CD4-positive, alpha-beta T cell treated with Interferon gamma for 1 hour (primary cell): ENCODE data around the gene CYP27B1.

ENCODE experiments used
- DNase-seq: peaks from one replicate; pipeline ENCODE4 v3.0.0-alpha.2; 2020

CYP27B1 gene

GRCh38 chr12:57765003-57765697 lies 1.7 kb downstream of the CYP27B1 start:
- peak; percentile 31 for DNase-seq

- no peak for DNase-seq
Observed at GRCh38 chr12:57764662-57765002, 2.2 kb downstream of the CYP27B1 start.

DNA sequence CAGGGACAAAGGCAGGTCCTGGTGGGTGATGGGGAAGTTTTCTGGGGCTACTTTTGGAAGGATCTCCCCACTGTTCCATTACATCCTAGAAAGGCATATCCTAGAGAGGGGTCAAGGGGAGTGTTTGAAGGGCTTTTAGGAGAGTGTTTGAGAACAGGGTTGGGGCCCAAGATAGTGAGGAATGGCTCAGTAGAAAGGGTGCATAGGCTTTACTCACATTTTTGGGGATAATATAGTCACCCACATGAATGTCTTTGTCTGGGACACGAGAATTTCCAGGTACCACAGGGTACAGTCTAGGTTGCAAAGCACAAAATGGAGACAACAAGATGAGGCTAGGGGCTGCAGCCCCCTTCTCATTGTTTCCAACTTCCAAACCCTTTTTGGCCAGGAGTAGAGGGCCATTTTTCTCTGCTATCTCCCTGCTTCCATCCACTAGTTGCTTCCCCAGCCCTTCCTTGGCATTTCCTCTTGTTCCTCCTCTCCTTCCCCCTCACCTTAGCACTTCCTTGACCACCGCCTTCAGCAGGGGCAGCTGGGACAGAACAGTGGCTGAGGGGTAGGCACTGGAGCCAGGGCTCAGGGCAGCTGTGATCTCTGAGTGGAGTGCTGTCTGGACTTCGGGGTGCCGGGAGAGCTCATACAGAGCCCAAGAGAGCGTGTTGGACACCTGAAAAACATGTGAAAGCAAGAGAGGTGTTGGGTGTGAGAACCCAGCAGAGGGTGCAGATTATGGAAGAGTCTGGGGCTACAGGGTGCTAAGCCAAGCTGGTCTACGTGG lies 2.8 kb downstream of the CYP27B1 start:
- no peak for DNase-seq

- DNase-seq, result no peak
Observed at GRCh38 chr12:57762463-57762862, 4.4 kb downstream of the CYP27B1 start.

DNA sequence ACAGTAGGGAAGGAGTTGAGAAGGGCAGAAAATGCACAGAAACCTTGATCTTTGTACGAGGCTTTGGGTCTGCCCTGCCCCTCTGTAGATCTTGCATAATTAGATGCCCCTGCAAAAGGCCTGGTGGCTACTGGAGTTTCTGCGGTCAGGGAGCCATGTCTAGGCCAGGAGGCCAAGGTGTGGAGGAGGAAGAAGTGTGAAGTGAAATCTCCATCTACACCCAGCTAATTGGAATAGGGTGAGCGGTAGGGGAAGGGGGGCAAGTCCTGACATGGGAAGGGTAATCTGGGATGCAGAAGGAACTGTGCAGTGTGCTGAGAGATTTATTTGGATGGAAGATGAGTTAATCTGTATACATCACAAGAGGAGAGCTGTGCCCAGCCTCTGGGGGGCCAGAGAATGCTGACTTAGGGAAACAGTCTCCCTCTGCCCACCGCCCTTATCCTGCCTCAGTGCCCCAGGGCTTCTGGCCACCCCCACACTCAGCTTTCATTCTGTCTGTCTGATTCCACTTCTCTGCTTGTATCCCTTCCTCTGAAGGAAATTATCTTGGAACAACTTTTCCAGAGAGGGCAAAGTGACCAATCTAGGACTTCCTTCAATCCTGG lies 5.4 kb downstream of the CYP27B1 start:
- no peak for DNase-seq

- no peak for DNase-seq
Observed at GRCh38 chr12:57760347-57760982, 6.4 kb downstream of the CYP27B1 start.

DNA sequence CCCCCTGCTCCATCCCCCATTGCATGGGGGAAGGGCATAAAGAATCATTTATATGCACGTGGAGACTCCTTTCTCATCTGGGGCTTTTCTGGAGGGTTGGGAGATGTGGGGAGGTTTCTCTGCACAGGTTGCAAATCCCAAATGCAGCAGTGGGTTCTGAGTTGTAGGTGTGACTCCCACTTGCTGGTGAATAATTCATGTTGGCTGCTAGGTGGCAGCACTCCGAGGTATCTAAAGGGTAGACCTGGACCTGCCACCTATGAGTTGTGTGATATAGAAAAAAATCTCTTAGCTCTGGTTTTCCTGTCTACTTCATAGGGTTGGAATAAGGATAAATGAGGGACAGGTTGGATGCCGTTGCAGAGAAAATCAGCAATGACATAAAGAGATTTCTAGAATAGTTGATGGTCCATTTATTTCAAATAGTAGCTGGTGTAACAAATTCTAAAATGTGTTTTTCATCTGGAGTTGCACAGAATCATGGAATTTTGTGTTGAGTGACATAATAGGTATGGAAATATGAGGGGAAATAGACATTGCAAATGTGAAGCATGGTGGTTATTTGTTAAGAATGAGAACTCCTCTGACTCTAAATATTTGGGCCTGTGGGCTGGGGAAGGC lies 7.4 kb downstream of the CYP27B1 start:
- DNase-seq, result peak; percentile 47

- DNase-seq, result no peak
Observed at GRCh38 chr12:57758552-57759359, 8.1 kb downstream of the CYP27B1 start.

DNA sequence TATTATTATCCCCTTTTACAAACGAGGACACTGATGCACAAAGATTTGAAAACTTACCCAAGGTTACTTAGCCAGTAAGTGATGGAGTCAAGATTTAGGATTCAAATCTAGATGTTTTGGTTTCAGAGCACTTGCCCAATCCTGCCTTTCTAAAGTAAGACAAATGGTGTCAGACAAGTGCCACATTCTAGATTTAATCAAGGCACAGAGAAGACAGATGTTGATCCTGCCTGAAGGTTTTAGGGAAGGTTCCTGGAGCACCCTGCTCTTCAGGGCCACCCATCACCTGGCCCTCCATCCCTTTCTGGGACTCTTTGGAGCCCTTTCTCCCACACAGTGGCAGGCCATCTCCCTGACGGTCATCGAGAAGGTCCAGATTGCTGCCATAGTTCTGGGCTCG lies 9.1 kb downstream of the CYP27B1 start:
- no peak for DNase-seq

DNA sequence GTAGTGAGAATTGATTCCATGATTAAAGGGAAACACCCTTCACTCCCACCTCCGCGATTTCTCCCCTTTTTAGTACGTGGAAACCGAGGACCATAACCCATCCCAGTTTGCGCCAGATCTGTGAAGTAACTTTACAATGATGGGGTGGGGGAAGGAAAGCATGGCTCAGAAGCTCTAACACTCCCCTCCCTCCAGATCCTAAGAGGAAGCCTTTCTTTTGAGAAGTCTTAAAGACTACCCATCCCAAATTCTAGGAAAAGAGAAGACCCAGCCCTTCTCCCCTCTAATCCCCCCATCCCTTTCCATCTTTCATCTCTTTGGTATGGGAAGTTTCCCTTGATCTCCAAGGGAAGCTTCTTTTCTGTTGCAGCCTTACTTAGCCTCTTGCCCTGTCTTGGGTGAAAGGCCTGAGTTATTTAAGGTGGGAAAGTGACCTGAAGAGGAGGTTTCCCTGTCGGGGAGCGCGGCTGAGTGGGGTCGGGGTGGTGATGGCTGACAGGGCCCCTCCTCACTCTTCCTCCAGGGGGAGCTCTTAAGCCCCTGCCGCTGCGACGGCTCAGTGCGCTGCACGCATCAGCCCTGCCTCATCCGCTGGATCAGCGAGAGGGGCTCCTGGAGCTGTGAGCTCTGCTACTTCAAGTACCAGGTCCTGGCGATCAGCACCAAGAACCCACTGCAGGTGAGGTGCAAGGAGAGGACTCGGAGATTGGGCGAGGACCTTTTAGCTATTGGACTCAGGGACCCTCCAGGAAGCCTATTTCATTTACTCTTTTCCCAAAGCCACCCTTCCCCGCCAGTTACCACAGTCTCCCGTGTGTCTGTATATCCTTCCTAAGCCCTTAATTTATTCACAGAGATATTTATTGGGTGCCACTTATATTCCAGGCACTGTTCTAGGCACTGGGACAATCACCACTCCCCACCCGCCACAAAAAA lies 10.2 kb downstream of the CYP27B1 start:
- peak; percentile 64 for DNase-seq

DNA sequence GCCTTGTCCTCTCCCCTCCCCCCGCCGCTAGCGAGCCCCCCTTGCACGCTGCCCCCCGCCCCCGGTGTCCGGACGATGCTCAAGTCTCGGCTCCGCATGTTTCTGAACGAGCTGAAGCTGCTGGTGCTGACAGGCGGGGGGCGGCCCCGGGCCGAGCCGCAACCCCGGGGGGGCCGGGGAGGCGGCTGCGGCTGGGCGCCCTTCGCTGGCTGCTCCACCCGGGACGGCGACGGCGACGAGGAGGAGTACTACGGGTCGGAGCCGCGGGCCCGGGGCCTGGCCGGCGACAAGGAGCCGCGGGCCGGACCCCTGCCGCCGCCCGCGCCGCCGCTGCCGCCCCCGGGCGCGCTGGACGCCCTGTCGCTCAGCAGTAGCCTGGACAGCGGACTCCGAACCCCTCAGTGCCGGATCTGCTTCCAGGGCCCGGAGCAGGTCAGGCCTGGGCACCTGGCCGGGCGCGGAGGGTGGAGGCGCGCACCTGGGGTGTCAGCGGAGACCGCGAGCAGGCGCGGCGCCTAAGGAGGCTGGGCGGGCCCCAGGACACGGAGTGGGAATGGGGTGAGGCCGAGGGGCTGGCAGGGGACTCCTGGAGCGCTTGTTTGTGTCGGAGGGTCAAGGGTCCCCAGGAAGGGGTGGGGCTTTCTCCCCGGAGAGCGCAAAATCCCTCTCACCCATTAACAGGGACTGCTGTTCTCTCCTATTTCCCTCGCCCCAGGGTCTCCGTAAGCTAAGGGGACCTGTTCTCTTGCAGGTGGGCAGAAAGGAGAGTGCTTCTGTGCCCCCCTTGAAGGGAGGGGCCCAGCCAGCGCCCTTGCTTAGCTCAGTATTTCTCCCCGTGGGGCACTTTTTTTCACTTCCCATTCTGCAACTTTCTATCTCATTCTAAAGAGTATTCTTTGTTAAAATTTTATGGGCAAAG lies 11.2 kb downstream of the CYP27B1 start:
- peak; percentile 38 for DNase-seq

DNA sequence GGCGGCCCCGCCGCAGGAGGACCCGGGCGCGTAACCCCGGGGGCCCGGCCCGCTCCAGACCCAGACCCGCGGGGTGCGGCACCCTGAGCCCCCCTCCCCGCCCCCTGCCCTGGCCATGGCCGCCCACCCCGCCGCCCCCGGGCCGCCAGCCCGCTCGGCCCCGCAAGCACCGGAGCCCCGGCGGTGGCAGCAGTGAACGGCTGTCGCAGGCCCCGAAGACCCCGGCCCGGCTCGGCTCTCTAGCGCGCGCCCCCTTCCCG lies 11.8 kb downstream of the CYP27B1 start:
- no peak for DNase-seq

- peak; percentile 91 for DNase-seq
Observed at GRCh38 chr12:57754411-57755193, 12.3 kb downstream of the CYP27B1 start, which contains the start of gene MARCHF9. Gene MARCHF9, plus strand, starts transcription at chr12:57755103. Its CDS starts 426 bp downstream, at chr12:57755529.

GRCh38 chr12:57753756-57754337 lies 13.0 kb downstream of the CYP27B1 start:
- no peak for DNase-seq

- no peak for DNase-seq
Observed at GRCh38 chr12:57752668-57753000, 14.2 kb downstream of the CYP27B1 start.

DNA sequence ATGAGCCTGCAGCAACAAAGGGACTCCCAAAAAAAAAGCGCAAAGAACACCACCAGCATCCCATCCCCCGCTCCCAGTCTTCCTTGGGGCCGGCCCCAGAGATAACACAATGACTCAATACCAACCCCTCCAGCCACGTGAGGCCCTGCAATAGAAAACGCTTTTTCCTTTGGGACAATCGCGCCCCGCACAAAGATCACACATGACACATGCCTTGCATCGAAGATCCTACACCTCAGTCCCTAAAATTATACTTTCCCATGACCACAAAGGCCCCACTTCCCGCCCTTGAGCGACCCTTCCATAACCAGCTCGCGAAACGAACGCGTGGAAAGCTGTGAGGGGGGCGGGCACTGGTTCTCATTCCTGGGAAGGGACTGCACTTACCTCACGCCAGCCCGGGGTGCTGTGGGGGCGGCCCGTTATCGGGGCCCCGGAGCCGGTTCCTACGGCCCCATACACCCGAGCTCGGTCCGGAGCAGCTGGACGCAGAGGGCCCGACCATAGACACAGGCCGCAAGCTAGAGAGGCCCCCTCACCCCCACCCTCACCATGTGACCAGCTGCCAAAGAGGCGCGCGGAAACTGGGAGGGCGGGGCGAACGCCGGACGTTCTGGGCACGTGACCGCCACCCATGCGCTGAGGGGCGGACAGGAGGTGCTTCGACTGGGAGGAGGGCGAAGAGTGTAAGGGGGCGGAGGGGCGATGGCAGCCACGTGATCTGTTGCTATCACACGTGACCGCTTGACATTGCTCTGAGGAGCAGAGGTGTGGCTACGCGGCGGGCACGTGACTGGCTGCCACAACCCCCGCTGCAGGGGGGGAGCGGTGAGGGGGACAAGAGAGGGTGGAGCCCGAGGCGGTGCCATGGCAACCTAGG lies 14.8 kb downstream of the CYP27B1 start, which contains the start of gene CDK4:
CDK4 (minus strand) TSS at position 523 of the 880 bp plus-strand sequence. CDS start 593 bp downstream, outside the sequence.
- peak; percentile 100 for DNase-seq

DNA sequence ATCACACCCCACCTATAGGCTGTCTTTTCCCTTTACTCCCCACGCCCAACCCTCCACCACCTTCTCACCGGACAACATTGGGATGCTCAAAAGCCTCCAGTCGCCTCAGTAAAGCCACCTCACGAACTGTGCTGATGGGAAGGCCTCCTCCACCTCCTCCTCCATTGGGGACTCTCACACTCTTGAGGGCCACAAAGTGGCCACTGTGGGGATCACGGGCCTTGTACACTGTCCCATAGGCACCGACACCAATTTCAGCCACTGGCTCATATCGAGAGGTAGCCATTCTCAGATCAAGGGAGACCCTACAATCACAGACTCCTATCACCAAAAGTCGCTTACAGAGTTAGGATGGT lies 15.5 kb downstream of the CYP27B1 start:
- no peak for DNase-seq
